K562 (cell line): ENCODE data around the gene RNF138. TPM values are rescaled to one million over a fixed set of nuclear protein-coding genes. Genes with fewer than 3 reads are reported as not detected.

Source experiments
- CHD2 ChIP-seq: IDR thresholded peaks from 2 replicates; pipeline ENCODE4 v1.6.1; 2011; ENCODE audit warnings: low read depth, low read length
- COPS2 ChIP-seq: fragments of 450-650 bp; conservative IDR thresholded peaks from 2 replicates; pipeline ENCODE4 v1.6.1; 2016; ENCODE audit warnings: mild to moderate bottlenecking, moderate library complexity
- ETV5 ChIP-seq: sonication (generic); formaldehyde crosslinking; IDR thresholded peaks from 2 replicates; pipeline ENCODE4 v1.4.0; 2020; ENCODE audit warnings: low read depth, mild to moderate bottlenecking, missing genetic modification reagents
- GTF2B ChIP-seq: IDR thresholded peaks from 2 replicates; pipeline ENCODE4 v1.6.1; 2011; ENCODE audit not compliant: insufficient read length; ENCODE audit errors: extremely low read depth
- GTF3C2 ChIP-seq: IDR thresholded peaks from 3 replicates; pipeline ENCODE4 v1.6.1; 2011; ENCODE audit warnings: borderline replicate concordance, mild to moderate bottlenecking, moderate library complexity; ENCODE audit not compliant: insufficient read length; ENCODE audit errors: extremely low read depth
- ID3 ChIP-seq, 2 experiments: fragments of 250-450 bp in 1 of 2; fragments of 450-650 bp in 1 of 2; sonication (Bioruptor Pico) in 1 of 2; IDR thresholded peaks; 2 replicates each; pipeline versions ENCODE4 v1.6.1 to v1.8.0; 2016 to 2021; ENCODE audit warnings: mild to moderate bottlenecking in 2 of 2, moderate library complexity in 2 of 2, missing compliant biosample characterization in 1 of 2, missing genetic modification characterization in 1 of 2
- JUNB ChIP-seq: fragments of 450-650 bp; formaldehyde crosslinking; conservative IDR thresholded peaks from 2 replicates; pipeline ENCODE4 v1.4.0; 2020; ENCODE audit warnings: mild to moderate bottlenecking
- KDM5B ChIP-seq: fragments of 200-600 bp; sonication (generic); IDR thresholded peaks from 2 replicates; pipeline ENCODE4 v1.6.1; 2012; ENCODE audit warnings: low read depth, mild to moderate bottlenecking, moderate library complexity, low read length, control low read depth, inconsistent platforms; ENCODE audit not compliant: insufficient replicate concordance
- L3MBTL2 ChIP-seq: fragments of 450-650 bp; IDR thresholded peaks from 2 replicates; pipeline ENCODE4 v1.6.1; 2016; ENCODE audit warnings: mild to moderate bottlenecking, moderate library complexity
- RBFOX2 ChIP-seq: fragments of 200-400 bp; formaldehyde crosslinking; IDR thresholded peaks from 2 replicates; pipeline ENCODE4 v1.6.1; 2017; ENCODE audit warnings: low read depth, mild to moderate bottlenecking, low read length, moderate library complexity
- RREB1 ChIP-seq: fragments of 250-450 bp; sonication (Bioruptor Pico); IDR thresholded peaks from 2 replicates; pipeline ENCODE4 v1.4.0; 2020
- SMAD4 ChIP-seq: fragments of 250-450 bp; sonication (Bioruptor Pico); conservative IDR thresholded peaks from 2 replicates; pipeline ENCODE4 v1.8.0; 2021; ENCODE audit warnings: inconsistent platforms, mild to moderate bottlenecking, moderate library complexity
- TRIM28 ChIP-seq: fragments of 450-650 bp; IDR thresholded peaks from 2 replicates; pipeline ENCODE4 v1.6.1; 2017
- XRCC3 ChIP-seq: fragments of 450-650 bp; IDR thresholded peaks from 2 replicates; pipeline ENCODE4 v1.6.1; 2017; ENCODE audit warnings: mild to moderate bottlenecking, moderate library complexity
- ZNF311 ChIP-seq: fragments of 250-450 bp; sonication (Bioruptor Pico); IDR thresholded peaks from 2 replicates; pipeline ENCODE4 v1.4.0; 2020; ENCODE audit warnings: mild to moderate bottlenecking, moderate library complexity
- polyA plus RNA-seq, 8 experiments: library from polyadenylated mRNA; depleted of rRNA in 4 of 8; stranded (reverse) in 5 of 8; unstranded in 3 of 8; fragments of >200 nt; fragmentation: Nextera tagmentation in 2 of 8; fragmentation: Illumina TruSeq in 1 of 8; extraction: Ambion mirVana in 2 of 8; extraction: Trizol in 1 of 8; gene quantifications; 2 replicates each; pipeline versions ENCODE4 v1.2.1 to v1.2.3, GENCODE V29; 2011 to 2014; ENCODE audit warnings: inconsistent platforms in 1 of 8, missing spikeins in 1 of 8
- total RNA-seq, 7 experiments: library from RNA; depleted of rRNA in 6 of 7; stranded (reverse); fragments of >200 nt in 6 of 7; fragmentation: Illumina TruSeq in 2 of 7; extraction: Trizol in 2 of 7; gene quantifications; 2 replicates each; pipeline versions ENCODE4 v1.2.1 to v1.2.3, GENCODE V29; 2011 to 2021; ENCODE audit warnings: low replicate concordance in 1 of 7
- TF ChIP-seq, protein P1 (sequence below): sonication (generic); formaldehyde crosslinking; IDR thresholded peaks from 2 replicates; pipeline ENCODE4 v1.5.0; 2020; ENCODE audit warnings: missing genetic modification reagents

The RNF138 gene
- total and polyA plus RNA-seq, 9 of the 15 experiments (the other 6 are each of a cell fraction or from before 2014, with no cell fraction given): 47.6 to 100 (median 62.5) TPM

- TF ChIP-seq TRIM28: no peak
- no peak for TF ChIP-seq COPS2
- TF ChIP-seq L3MBTL2: peak; percentile 52; the same call in 1 of the 2 replicates
- no peak for TF ChIP-seq ZNF311 (CRISPR knock-in tag)
- TF ChIP-seq ETV5: no peak
- TF ChIP-seq XRCC3: no peak
- TF ChIP-seq, protein P1, sequence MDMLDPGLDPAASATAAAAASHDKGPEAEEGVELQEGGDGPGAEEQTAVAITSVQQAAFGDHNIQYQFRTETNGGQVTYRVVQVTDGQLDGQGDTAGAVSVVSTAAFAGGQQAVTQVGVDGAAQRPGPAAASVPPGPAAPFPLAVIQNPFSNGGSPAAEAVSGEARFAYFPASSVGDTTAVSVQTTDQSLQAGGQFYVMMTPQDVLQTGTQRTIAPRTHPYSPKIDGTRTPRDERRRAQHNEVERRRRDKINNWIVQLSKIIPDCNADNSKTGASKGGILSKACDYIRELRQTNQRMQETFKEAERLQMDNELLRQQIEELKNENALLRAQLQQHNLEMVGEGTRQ (CRISPR knock-in tag): 0 out of 2 replicates have a peak, but pooled peaks have one; percentile 38
- peak; percentile 65 for TF ChIP-seq CHD2
- peak; percentile 67 for TF ChIP-seq RBFOX2
- peak; percentile 38; the same call in 1 of the 2 replicates for TF ChIP-seq RREB1 (CRISPR knock-in tag)
- peak; percentile 68 for TF ChIP-seq KDM5B
- TF ChIP-seq SMAD4 (CRISPR knock-in tag): peak; percentile 71; the same call in 1 of the 2 replicates
- no peak for TF ChIP-seq JUNB (CRISPR knock-in tag)
- TF ChIP-seq GTF3C2: no peak
- no peak for TF ChIP-seq GTF2B
- TF ChIP-seq ID3 (CRISPR knock-in tag; IDR thresholded peaks at IDR 0.05): no peak
- peak; percentile 40; the same call in 1 of the 2 replicates for TF ChIP-seq ID3 (tag; IDR thresholded peaks at IDR 0.05)
Measured at GRCh38 chr18:32092422-32093101, 888 bp downstream of the RNF138 start (continued).
